LNCaP clone FGC (cell line): ENCODE results near the gene PTPN14.

Experiments used
- DNase-seq: peaks from one replicate; pipeline ENCODE4 v3.0.0-alpha.2; 2011; ENCODE audit warnings: low read depth
- H3K4me3 ChIP-seq: 2 replicates; pipeline ENCODE4 v1.5.1; 2011; ENCODE audit warnings: mild to moderate bottlenecking, low read depth, low read length, control low read depth
- TF ChIP-seq, protein P1 (sequence below): IDR thresholded peaks from 2 replicates; pipeline ENCODE4 v1.5.1; 2012; ENCODE audit warnings: mild to moderate bottlenecking; ENCODE audit not compliant: control insufficient read depth, insufficient read depth; ENCODE audit errors: extremely low read depth

Gene PTPN14

DNA sequence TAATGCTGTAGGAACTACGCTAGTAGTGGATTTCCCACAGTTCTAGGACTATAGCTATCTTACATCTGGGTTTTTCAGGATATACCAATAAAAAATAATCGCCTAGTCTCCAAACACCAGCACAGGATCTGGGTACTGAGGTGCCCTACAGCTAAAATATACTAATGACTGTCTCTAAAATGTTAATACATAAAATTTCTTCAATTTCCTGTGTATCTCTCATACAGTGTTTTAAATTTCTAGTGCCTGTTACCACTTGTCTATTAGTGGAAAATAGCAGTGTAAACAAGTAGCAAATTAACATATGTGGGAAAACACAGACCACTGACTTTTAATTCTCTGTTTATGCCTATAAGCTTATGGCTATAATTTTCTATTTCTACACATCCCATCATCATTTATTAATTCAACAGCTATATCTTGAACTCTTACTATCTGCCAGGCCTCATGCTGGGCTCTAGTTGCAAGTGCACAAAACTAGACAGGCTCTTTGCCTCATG lies 16.1 kb upstream of the PTPN14 start:
- TF ChIP-seq, protein P1, sequence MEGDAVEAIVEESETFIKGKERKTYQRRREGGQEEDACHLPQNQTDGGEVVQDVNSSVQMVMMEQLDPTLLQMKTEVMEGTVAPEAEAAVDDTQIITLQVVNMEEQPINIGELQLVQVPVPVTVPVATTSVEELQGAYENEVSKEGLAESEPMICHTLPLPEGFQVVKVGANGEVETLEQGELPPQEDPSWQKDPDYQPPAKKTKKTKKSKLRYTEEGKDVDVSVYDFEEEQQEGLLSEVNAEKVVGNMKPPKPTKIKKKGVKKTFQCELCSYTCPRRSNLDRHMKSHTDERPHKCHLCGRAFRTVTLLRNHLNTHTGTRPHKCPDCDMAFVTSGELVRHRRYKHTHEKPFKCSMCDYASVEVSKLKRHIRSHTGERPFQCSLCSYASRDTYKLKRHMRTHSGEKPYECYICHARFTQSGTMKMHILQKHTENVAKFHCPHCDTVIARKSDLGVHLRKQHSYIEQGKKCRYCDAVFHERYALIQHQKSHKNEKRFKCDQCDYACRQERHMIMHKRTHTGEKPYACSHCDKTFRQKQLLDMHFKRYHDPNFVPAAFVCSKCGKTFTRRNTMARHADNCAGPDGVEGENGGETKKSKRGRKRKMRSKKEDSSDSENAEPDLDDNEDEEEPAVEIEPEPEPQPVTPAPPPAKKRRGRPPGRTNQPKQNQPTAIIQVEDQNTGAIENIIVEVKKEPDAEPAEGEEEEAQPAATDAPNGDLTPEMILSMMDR = no peak
- H3K4me3 ChIP-seq = no peak overlapping the region
- no peak for DNase-seq

DNA sequence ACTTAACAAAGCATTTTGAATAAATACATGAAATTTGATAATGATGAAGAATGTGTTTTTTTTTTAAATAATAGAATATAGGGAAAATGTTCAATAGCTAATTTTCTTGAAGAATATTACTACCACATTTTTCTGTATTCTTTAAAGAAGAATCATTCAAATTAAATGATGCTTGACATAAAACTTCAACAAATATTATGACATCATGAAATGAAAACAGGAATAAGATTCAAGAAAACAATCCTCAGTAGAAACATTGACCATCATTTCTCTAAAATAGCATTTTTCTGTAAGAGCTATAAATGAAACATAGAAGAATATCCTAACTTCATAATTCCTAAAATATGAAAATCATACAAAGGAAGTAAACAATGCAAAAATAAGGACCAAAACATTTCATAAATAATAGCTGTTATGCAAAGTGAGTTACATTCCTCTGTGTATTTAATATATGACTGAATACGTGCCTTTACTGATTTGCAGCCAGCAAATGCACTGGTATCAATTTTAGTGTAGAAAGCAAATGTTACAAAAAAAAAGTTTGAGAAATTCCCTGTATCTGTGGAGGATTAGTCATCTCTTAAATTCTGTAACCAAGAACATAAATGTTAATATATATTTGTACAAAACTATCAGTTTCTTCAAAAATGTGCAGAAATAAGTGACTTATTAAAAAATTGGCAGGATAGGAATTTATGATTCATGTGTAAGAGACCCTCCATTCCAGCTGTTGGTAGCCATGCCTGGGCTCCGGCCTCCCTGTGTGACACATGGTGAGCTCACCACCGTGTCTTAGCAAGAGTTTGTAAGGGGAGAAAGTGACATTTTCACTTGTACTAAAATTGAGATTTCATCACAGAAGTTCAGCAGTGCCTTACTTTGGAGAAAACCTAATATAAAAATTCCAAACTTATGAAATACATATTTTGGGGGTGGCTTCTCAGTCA lies 15.0 kb upstream of the PTPN14 start:
- TF ChIP-seq, protein P1 = no peak
- no peak for DNase-seq
- H3K4me3 ChIP-seq = no peak overlapping the region

DNA sequence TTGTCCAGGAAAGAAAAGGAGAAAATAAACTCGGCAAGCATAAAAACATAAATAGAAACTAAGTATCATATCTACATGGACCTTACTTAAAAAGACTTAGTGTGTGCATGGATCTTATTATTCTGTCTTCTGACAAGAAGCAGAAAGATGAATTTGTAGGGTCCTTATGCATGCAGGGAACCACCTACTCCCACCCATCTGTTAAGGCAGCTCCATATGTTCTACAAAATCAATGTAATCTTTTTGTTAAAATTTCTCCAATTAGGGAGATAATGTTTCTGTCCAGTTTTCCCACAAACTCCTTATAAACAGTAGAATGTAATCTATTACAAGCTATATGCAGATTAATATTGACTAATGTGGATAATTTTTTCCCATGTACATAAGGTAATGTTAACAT lies 13.9 kb upstream of the PTPN14 start:
- DNase-seq = no peak
- TF ChIP-seq, protein P1 = no peak
- H3K4me3 ChIP-seq = no peak overlapping the region

DNA sequence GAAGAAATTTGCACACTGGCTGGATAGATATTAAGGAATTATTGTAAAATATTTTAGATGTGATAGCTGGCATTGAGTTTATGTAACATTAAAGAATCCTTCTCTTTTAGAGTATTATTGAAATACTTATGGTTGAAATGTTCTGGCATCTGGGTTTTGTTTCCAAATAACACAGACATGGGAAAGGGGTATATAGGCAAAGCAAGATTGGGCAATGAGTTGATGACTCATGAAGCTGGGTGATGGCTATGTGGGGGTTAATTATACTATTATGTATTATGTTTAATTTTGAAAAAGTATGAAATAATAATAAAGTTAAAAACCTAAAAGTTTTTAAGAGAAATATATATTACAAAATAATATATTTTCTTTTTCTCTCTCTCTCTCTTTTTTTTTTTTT lies 12.5 kb upstream of the PTPN14 start:
- no peak overlapping the region for H3K4me3 ChIP-seq
- DNase-seq = no peak
- TF ChIP-seq, protein P1 = no peak

- TF ChIP-seq, protein P1 = no peak
- no peak overlapping the region for H3K4me3 ChIP-seq
- no peak for DNase-seq
These were observed 6.7 kb upstream of the PTPN14 start for GRCh38 chr1:214557952-214558735.

DNA sequence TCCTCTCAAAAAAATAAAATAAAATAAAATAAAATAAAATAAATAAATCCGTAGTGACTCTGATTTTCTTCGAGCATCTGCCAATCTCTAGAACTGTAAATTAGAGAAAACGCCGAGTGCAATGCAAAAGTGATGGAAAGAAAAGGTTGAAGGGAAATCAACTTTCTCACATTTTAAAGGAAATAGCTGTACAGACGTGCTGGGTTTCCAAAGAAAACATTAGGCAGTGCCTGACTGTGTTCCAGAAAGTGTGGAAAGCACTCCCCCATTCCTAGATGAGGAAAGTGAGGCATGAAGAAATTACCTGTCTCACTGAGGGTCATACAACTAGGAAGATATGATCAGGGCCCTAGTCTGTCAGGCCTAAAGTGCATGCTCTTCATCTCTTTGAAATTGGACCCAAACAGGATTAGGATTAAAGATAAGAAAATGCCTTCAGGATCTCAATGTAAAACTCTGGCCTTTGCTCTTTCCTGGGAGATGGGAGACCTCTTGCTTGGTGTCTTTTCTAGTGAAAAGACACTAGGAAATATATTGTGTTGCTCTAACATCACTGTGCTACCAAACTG lies 1.8 kb upstream of the PTPN14 start:
- H3K4me3 ChIP-seq = no peak overlapping the region
- DNase-seq = no peak
- TF ChIP-seq, protein P1 = no peak
